GM18519 (cell line): ENCODE measurements around the gene C16orf74.

ENCODE experiments used
- ATAC-seq: cut with Tn5 transposase; IDR thresholded peaks from one replicate; pipeline ENCODE4 v1.9.1; 2021; ENCODE audit warnings: mild to moderate bottlenecking, moderate library complexity; ENCODE audit not compliant: unreplicated experiment, low FRiP score

The C16orf74 gene

DNA sequence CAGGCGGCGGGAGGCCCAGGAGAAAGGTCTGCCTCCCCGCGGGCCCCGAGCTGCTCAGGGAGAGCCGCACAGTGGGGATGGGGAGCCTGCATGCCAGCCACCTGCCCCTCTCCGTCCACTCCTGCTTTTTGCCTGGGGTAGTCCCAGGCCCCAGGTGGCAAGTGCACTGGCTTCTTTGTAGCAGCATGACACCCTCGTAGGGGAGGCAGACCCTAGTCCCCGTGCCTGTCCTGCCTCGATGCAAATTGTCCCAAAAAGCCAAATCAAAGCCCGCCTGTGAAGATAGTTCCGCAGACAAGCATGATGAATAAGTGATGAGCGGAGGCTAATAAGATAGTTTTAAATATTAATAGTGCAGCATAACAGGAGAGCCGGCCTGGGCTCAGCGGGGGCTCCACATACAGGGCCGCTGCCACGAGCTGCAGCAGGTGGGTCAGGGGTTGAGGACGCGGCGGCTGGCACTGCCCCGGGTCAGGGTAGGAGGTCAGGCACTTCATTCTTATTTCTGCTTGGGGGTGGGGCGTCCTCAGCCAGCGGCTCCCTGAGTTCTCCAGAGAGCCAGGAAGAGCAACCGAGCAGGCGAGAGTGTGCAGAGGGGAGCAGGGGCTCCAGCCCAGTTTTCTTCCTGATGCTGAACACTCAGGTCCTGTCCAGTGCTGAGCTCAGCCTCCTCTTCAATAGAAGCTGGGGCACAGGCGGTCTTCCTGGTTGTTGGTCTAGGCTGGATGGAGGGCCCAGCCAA lies 89.0 kb downstream of the C16orf74 start:
- no peak for ATAC-seq

DNA sequence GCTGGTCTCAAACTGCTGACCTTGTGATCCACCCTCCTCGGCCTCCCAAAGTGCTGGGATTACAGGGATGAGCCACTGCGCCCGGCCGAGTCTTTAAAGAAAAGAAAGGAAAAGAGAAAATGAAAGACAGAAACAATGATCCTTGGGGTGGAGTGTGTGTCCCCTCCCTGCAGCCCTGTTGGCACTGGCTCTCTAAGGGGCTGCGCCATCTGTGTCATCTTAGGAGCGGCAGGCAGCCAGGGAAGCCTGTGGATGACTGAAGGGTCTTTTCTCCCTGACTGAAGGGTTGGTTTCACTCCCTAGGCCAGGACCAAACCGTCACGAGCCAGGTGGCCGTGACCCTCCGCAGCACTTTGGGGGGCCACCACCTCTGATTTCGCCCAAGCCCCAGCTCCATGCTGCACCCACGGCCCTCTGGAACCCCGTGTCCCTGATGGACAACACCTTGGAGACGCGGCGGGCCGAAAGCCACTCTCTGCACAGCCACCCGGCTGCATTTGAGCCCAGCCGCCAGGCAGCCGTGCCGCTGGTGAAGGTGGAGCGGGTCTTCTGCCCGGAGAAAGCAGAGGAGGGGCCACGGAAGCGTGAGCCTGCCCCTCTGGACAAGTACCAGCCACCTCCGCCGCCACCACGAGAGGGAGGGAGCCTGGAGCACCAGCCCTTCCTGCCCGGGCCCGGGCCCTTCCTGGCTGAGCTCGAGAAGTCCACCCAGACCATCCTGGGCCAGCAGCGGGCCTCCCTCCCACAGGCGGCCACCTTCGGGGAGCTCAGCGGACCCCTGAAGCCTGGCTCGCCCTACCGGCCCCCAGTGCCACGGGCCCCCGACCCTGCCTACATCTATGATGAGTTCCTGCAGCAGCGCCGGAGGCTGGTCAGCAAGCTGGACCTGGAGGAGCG lies 89.8 kb downstream of the C16orf74 start:
- ATAC-seq: no peak

DNA sequence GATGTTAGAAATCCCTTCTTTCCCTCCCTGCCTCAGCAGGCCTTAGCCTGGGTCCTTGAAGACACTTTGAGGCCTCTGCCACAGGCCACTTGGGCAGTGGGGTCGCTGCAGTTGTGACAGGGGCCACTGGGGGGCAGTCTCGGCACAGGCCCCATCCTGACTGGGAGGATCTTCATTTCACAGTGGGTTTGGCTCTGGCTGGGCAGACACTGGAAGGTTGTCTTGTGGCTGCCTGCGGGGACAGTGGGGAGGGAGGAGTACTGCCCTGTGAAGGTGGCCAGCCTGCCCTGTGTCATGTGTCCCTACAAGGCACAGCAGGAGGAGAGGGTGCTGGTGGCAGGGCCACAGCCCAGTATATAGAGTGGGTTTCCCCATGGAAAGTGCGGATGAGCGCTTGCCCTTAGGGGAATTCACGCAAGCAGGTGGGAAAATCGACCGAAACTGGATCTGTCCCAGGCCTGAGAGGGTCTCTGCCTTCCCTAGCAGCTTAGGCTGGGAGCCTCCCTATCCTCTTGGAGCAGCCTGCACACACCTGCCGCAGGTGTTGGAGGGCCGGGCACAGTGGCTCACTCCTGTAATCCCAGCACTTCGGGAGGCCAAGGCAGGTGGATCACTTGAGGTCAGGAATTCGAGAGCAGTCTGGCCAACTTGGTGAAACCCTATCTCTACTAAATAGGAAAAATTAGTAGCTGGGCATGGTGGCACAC lies 90.9 kb downstream of the C16orf74 start:
- no peak for ATAC-seq

DNA sequence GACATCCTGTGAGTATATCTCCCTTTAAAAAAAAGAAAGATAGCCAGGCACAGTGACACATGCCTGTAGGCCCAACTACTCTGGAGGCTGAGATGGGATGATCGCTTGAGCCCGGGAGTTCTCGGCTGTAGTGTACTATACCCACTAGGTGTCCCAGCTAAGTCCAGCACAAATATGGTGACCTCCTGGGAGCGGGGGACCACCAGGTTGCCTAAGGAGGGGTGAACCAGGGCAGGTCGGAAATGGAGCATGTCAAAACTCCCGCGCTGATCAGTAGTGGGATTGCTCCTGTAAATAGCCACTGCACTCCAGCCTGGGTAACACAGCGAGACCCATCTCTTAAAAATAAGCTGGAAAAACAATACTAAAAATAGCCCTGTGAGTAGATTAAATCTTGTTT lies 91.6 kb downstream of the C16orf74 start:
- no peak for ATAC-seq

DNA sequence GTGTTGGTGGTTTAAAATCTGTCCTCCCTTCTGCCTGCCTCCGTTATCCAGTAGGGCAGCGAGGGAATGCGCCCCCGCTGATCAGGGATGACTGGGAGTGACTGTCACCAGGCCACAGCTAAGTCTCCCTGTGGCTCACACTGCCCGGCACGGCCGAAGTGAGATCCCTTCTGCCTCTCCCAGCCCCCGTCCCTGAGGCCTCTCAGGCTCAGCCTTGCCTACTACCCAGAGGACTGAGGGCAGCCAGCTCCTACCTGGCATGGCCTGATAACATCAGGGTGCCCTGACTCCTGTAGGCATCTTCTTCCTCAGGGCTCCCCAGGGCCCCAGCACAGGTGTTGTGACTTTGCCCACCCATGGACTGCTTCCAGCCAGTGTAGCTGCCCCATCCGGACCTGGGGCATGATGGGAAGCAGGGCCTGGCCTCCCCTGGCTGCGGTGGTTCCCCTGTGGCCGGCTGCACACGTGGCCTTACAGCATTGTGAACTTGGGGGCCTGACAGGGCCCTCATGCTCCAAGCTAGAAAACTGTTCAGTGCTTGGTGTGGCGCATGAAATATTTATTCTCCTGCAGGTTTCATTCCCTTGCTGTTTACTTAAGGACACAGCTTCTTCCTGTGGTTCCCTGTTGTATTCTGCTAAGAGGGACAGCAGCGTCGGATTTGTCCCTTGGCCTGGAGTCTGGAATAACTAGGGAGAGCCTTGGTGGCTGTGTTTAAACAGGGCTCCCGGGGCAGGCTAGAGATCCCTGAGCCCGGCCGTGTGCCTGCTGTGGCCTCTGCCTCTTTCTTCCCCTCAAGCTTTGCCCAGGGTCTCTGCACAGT lies 92.2 kb downstream of the C16orf74 start:
- ATAC-seq: no peak

DNA sequence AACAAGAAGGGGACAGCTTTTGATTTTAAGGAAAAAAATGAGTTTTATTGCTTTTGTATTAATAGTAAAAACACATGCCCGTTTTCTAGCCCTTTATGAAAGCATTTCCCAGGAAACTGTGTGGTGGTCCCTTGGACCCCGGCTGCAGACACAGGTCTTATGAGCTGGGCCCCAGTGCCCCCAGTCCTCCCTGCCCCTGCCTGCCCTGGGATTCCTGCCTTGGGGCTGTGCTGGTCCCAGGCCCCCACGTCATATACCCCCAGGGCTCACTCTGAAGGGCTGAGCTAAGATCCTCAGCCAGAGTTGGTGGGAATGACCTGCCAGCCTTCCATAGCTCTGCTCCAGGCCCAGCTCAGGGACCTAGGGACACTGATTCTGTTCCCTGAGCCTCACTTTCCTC lies 92.9 kb downstream of the C16orf74 start:
- ATAC-seq: no peak
